ENCODE measurements around the gene LRRC75A.
"Not testable (repeated sequence)": the region's sequence is repeated elsewhere in the genome, so short reads cannot be mapped to it uniquely, and the experiment has no call there.

LRRC75A gene

GRCh38 chr17:16470265-16470664 is 21.7 kb downstream of the LRRC75A start:
- no peak for FAIRE-seq

GRCh38 chr17:16468428-16468992 is 23.5 kb downstream of the LRRC75A start:
- FAIRE-seq, result no peak

- FAIRE-seq, result no peak
These were observed 24.1 kb downstream of the LRRC75A start for GRCh38 chr17:16467886-16468285.

- no peak for FAIRE-seq
These were observed 24.9 kb downstream of the LRRC75A start for GRCh38 chr17:16467044-16467443.

- no peak for FAIRE-seq
These were observed 25.6 kb downstream of the LRRC75A start for GRCh38 chr17:16466407-16466806.

- FAIRE-seq, result no peak
These were observed 26.1 kb downstream of the LRRC75A start for GRCh38 chr17:16465861-16466338.

GRCh38 chr17:16465052-16465312 is 27.0 kb downstream of the LRRC75A start:
- FAIRE-seq, result no peak

GRCh38 chr17:16464303-16465051 is 27.5 kb downstream of the LRRC75A start:
- no peak for FAIRE-seq

GRCh38 chr17:16463358-16464302 is 28.4 kb downstream of the LRRC75A start:
- FAIRE-seq, result no peak

GRCh38 chr17:16462070-16462864 is 29.7 kb downstream of the LRRC75A start:
- no peak for FAIRE-seq

- no peak for FAIRE-seq
These were observed 30.5 kb downstream of the LRRC75A start for GRCh38 chr17:16461606-16461866.

GRCh38 chr17:16460796-16461605 is 31.0 kb downstream of the LRRC75A start:
- no peak for FAIRE-seq

GRCh38 chr17:16459855-16460550 is 32.0 kb downstream of the LRRC75A start:
- FAIRE-seq, result no peak

GRCh38 chr17:16459271-16459670 is 32.7 kb downstream of the LRRC75A start:
- FAIRE-seq, result no peak

GRCh38 chr17:16456742-16457316 is 35.2 kb downstream of the LRRC75A start:
- FAIRE-seq, result no peak

- FAIRE-seq, result no peak
These were observed 35.8 kb downstream of the LRRC75A start for GRCh38 chr17:16455997-16456741.

GRCh38 chr17:16453493-16453851 is 38.5 kb downstream of the LRRC75A start:
- no peak for FAIRE-seq

GRCh38 chr17:16452268-16452667 is 39.7 kb downstream of the LRRC75A start:
- FAIRE-seq, result not testable (repeated sequence)

- FAIRE-seq, result no peak
These were observed 42.0 kb downstream of the LRRC75A start for GRCh38 chr17:16450028-16450427.

- no peak for FAIRE-seq
These were observed 42.8 kb downstream of the LRRC75A start for GRCh38 chr17:16449121-16449570.
